Tibial artery (tissue), 4 donors: ENCODE data around the gene AMPD3.

Experiments
- DNase-seq, 2 donors: peaks; one replicate each; pipeline ENCODE4 v3.0.0-alpha.2; 2019
- H3K27ac ChIP-seq, 2 donors: fragments of 200-600 bp; sonication (generic) in 1 of 2; 1 replicate in 1 of 2; 2 replicates in 1 of 2; pipeline ENCODE4 v1.5.1; 2018 to 2019; ENCODE audit warnings: mild to moderate bottlenecking in 1 of 2
- H3K27me3 ChIP-seq, 2 donors: fragments of 200-600 bp; sonication (generic) in 1 of 2; one replicate each; pipeline versions ENCODE4 v1.5.1 to v1.6.0; 2016 to 2019
- H3K36me3 ChIP-seq, 3 donors: fragments of 200-600 bp; sonication (generic) in 2 of 3; one replicate each; pipeline ENCODE4 v1.5.1; 2016 to 2019; ENCODE audit warnings: mild to moderate bottlenecking in 2 of 3
- H3K4me1 ChIP-seq, 4 donors: fragments of 200-600 bp; sonication (generic) in 2 of 4; 1 replicate in 3 of 4; 2 replicates in 1 of 4; pipeline ENCODE4 v1.5.1; 2016 to 2019
- H3K4me3 ChIP-seq, 2 donors: fragments of 200-600 bp; sonication (generic) in 1 of 2; 1 replicate in 1 of 2; 2 replicates in 1 of 2; pipeline ENCODE4 v1.5.1; 2018 to 2019; ENCODE audit warnings: mild to moderate bottlenecking in 2 of 2
- H3K9me3 ChIP-seq, 3 donors: fragments of 200-600 bp; sonication (generic) in 1 of 3; one replicate each; pipeline ENCODE4 v1.5.1; 2016 to 2019
- intact Hi-C: fragments of 100-400 bp; cut with DNase I; formaldehyde crosslinking; loops from one replicate; pipeline ENCODE4 v1.15.0; 2023; ENCODE audit warnings: low total_unique reads
- TF ChIP-seq, protein P1 (sequence below), 2 experiments: fragments of 200-600 bp in 1 of 2; fragments of 450-650 bp in 1 of 2; IDR thresholded peaks; one replicate each; pipeline ENCODE4 v1.5.1; 2017 to 2019; ENCODE audit warnings: antibody characterized with exemption in 2 of 2, mild to moderate bottlenecking in 1 of 2, moderate library complexity in 1 of 2

AMPD3 gene

GRCh38 chr11:10498426-10499250 lies 43.6 kb downstream of the AMPD3 start:
- Histone ChIP-seq H3K27ac (no peak overlapping the region), H3K27me3 (no peaks in the 10 kb centered on the region), H3K4me3 (no peak overlapping the region), H3K9me3 (no peaks in the 10 kb centered on the region), H3K36me3 (peaks cover 0 to 62% (median 0%) of the 10 kb centered on the region in 3 donors), H3K4me1 (no peaks in the 10 kb centered on the region)
- intact Hi-C loops = no loop called here
- TF ChIP-seq, protein P1, sequence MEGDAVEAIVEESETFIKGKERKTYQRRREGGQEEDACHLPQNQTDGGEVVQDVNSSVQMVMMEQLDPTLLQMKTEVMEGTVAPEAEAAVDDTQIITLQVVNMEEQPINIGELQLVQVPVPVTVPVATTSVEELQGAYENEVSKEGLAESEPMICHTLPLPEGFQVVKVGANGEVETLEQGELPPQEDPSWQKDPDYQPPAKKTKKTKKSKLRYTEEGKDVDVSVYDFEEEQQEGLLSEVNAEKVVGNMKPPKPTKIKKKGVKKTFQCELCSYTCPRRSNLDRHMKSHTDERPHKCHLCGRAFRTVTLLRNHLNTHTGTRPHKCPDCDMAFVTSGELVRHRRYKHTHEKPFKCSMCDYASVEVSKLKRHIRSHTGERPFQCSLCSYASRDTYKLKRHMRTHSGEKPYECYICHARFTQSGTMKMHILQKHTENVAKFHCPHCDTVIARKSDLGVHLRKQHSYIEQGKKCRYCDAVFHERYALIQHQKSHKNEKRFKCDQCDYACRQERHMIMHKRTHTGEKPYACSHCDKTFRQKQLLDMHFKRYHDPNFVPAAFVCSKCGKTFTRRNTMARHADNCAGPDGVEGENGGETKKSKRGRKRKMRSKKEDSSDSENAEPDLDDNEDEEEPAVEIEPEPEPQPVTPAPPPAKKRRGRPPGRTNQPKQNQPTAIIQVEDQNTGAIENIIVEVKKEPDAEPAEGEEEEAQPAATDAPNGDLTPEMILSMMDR (IDR thresholded peaks at IDR 0.05) = no peak
- peak in 1 of 2 donors; percentile 59 for DNase-seq

- intact Hi-C loops = no loop called here
- peaks cover 0 to 62% (median 0%) of the 10 kb centered on the region in 3 donors for H3K36me3 ChIP-seq
- DNase-seq = peak; percentile 66 to 67
- TF ChIP-seq, protein P1 (IDR thresholded peaks at IDR 0.05) = no peak
- no peaks in the 10 kb centered on the region for H3K27me3 ChIP-seq
- no peak overlapping the region for H3K4me3 ChIP-seq
- H3K27ac ChIP-seq = no peak overlapping the region
- no peaks in the 10 kb centered on the region for H3K9me3 ChIP-seq
- no peaks in the 10 kb centered on the region for H3K4me1 ChIP-seq
These were observed 44.4 kb downstream of the AMPD3 start for GRCh38 chr11:10499452-10499851.

DNA sequence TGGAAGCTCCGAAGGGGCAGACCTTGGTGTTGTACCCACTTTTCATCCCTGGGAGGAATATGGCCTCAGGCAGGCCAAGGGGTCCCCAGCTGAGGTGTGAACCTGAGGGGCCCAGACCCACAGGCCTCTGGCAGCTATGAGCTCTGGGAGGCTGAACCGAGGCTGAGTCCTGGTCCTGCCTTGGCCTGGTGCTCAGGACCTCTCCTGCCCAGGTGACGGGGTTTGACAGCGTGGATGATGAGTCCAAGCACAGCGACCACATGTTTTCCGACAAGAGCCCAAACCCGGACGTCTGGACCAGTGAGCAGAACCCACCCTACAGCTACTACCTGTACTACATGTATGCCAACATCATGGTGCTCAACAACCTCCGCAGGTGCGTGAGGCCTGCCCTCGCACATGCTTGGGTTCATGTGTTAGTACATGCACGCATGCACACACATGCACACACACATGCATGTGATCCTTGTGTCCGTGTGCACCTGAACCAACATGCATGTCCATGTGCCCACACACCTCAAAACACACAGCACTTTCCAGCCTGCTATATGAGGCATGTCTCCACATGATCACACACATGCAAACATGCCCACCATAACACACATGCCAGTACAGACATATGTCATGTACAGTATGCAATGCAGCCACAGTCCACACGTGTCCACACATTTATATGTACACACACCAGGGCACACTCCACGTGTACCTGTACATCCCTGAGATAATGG lies 45.0 kb downstream of the AMPD3 start:
- H3K27ac ChIP-seq = no peak overlapping the region
- H3K4me3 ChIP-seq = no peak overlapping the region
- no peaks in the 10 kb centered on the region for H3K9me3 ChIP-seq
- peak in 1 of 2 donors; percentile 57 for DNase-seq
- peaks cover 0 to 56% (median 0%) of the 10 kb centered on the region in 3 donors for H3K36me3 ChIP-seq
- intact Hi-C loops = no loop called here
- TF ChIP-seq, protein P1 (IDR thresholded peaks at IDR 0.05) = no peak
- no peaks in the 10 kb centered on the region for H3K27me3 ChIP-seq
- H3K4me1 ChIP-seq = no peaks in the 10 kb centered on the region

GRCh38 chr11:10500757-10501684 lies 46.0 kb downstream of the AMPD3 start:
- Histone ChIP-seq H3K9me3 (no peaks in the 10 kb centered on the region), H3K27me3 (no peaks in the 10 kb centered on the region), H3K27ac (no peak overlapping the region), H3K36me3 (peaks cover 0 to 48% (median 0%) of the 10 kb centered on the region in 3 donors), H3K4me3 (no peak overlapping the region), H3K4me1 (no peaks in the 10 kb centered on the region)
- peak in 1 of 2 donors; percentile 32 for DNase-seq
- intact Hi-C loops = no loop called here
- TF ChIP-seq, protein P1 (IDR thresholded peaks at IDR 0.05) = no peak

- DNase-seq = no peak
- intact Hi-C loops = no loop called here
- Histone ChIP-seq H3K9me3 (no peaks in the 10 kb centered on the region), H3K4me3 (no peak overlapping the region), H3K36me3 (peaks cover 0 to 41% (median 0%) of the 10 kb centered on the region in 3 donors), H3K27ac (no peak overlapping the region), H3K27me3 (no peaks in the 10 kb centered on the region), H3K4me1 (no peaks in the 10 kb centered on the region)
- TF ChIP-seq, protein P1 (IDR thresholded peaks at IDR 0.05) = no peak
These were observed 47.1 kb downstream of the AMPD3 start for GRCh38 chr11:10502065-10502680.
